RWPE1 (cell line): Measurements from ENCODE around the gene CHD5.

Source experiments
- CTCF ChIA-PET: fragments of 350-600 bp; sonication (Branson Sonifier 250); formaldehyde crosslinking; extraction: SDS; loops from one replicate; lab custom pipeline; 2021; lab: Yijun Ruan, JAX
- POLR2A ChIA-PET: fragments of 400-600 bp; formaldehyde crosslinking; extraction: SDS; loops from one replicate; lab custom pipeline; 2020; ENCODE audit warnings: antibody characterized with exemption; ENCODE audit not compliant: low non-redundant PET; lab: Yijun Ruan, JAX
- DNase-seq: peaks from one replicate; pipeline ENCODE4 v3.0.0; 2012; ENCODE audit warnings: low spot score
- H3K27ac ChIP-seq: fragments of 450-650 bp; 2 replicates; pipeline ENCODE4 v1.5.1; 2017
- CTCF ChIP-seq: fragments of 450-650 bp; conservative IDR thresholded peaks from 2 replicates; pipeline ENCODE4 v1.5.1; 2017; ENCODE audit warnings: low read depth, mild to moderate bottlenecking

CHD5 gene

GRCh38 chr1:6099787-6100765, 80.0 kb downstream of the CHD5 start:
- ChIA-PET CTCF (interaction anchor here (0.6 to 0.8 kb wide), 5 partner anchors 9 to 1907 kb away, joined by 3 to 4 read pairs (median 3); no protein-coding TSS in a partner anchor), POLR2A (interaction anchor here (0.6 kb wide), 1 partner anchor 19 kb away, joined by 3 read pairs; no protein-coding TSS in a partner anchor)
- H3K27ac ChIP-seq: no peak overlapping the region
- DNase-seq: peak; percentile 47
- TF ChIP-seq CTCF: no peak

- no peak for TF ChIP-seq CTCF
- no peak for DNase-seq
- H3K27ac ChIP-seq: no peak overlapping the region
- ChIA-PET CTCF (interaction anchor here (0.7 to 0.8 kb wide), 3 partner anchors 25 to 168 kb away, joined by 3 to 4 read pairs (median 3); no protein-coding TSS in a partner anchor), POLR2A (no interaction called here)
These were observed 80.8 kb downstream of the CHD5 start for GRCh38 chr1:6099297-6099696.

GRCh38 chr1:6098303-6099215, 81.6 kb downstream of the CHD5 start:
- POLR2A ChIA-PET: no interaction called here

DNA sequence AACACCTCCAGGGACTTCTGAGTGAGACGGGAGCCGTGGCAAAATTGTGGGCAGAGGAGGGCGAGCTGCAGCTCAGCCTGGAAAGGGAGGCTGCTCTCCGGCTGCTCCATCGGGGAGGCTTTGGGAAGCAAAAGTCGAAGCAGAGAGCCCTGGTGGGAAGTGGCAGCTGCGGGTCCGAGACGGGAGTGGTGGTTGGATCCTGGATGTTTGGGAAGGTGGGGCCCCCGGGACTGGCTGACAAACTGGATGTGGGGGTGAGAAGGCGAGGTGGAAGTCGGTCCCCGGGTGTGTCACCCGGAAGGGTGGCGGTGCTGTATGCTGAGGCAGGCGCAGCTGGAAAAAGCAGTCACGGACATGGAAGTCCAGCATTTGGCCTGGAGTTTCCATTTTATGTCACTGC, 82.3 kb downstream of the CHD5 start:
- no peak for TF ChIP-seq CTCF
- POLR2A ChIA-PET: no interaction called here
- H3K27ac ChIP-seq: no peak overlapping the region
- CTCF ChIA-PET: interaction anchor here (0.7 kb wide), 1 partner anchor 47 kb away, joined by 3 read pairs; no protein-coding TSS in a partner anchor
- no peak for DNase-seq

More at GRCh38 chr1:6098303-6099215, 81.6 kb downstream of the CHD5 start:
- no peak for DNase-seq
- H3K27ac ChIP-seq: no peak overlapping the region
- CTCF ChIA-PET: no interaction called here
- TF ChIP-seq CTCF: no peak

DNA sequence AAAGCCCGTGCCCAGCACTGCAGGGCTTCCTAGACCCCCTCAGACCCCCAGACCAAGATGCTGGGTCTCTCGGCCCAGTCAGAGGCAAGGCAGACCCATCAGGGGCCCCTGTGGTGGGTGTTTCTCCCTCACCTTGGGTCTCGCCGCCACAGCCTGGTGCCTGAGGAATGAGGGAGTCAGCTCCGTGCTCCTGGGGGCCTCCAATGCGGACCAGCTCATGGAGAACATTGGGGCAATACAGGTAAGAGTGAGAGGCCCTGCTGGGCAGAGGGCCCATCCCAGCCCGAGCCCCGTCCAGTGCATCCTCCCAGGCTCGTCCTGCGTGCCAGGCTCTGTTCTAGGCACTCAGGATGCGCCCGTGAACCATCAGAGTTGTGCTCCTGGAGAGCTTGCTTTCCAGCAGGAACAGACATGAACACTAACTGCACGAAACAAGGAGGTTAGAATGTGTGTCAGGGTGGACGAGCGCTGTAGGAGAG, 83.0 kb downstream of the CHD5 start:
- POLR2A ChIA-PET: no interaction called here
- TF ChIP-seq CTCF: no peak
- no peak overlapping the region for H3K27ac ChIP-seq
- DNase-seq: no peak
- CTCF ChIA-PET: interaction anchor here (0.7 kb wide), 1 partner anchor 47 kb away, joined by 3 read pairs; no protein-coding TSS in a partner anchor
